ENCODE measurements around the gene OTUD6A. TPM values are rescaled to one million over a fixed set of nuclear protein-coding genes. Genes with fewer than 3 reads are reported as not detected.

Gene OTUD6A
- total RNA-seq (not detected), polyA plus RNA-seq (not detected)
- long read RNA-seq, donor 1 = 0 reads
- long read RNA-seq, donor 2 = 0 reads
- long read RNA-seq, donor 3 = 0 reads
- long read RNA-seq, donor 4 = 0 reads
- long read RNA-seq, donor 5 = 0 reads
- long read RNA-seq, donor 6 = 0 reads
- long read RNA-seq, donor 7, partial matches to known transcripts = 0 of 1 reads
- long read RNA-seq, donor 7, other reads (novel, unspliced or antisense) = 0 of 1 reads
- long read RNA-seq, donor 8 = 0 reads
- long read RNA-seq, donor 9 = 0 reads
- long read RNA-seq, donor 10 = 0 reads

GRCh38 chrX:70062076-70062475 is at the start of gene OTUD6A:
TSS of gene OTUD6A (plus strand) at chrX:70062457. CDS start at chrX:70062525, 68 bp downstream.
- H3K27ac ChIP-seq = no peak within 1 kb of the TSS
- peaks cover 0 to 20% (median 0%) of the 10 kb centered on the region in 3 donors for H3K27me3 ChIP-seq
- no peak for DNase-seq
- TF ChIP-seq CTCF (IDR thresholded peaks at IDR 0.05) (no peak), POLR2AphosphoS5 (IDR thresholded peaks at IDR 0.05) (no peak), EP300 (IDR thresholded peaks at IDR 0.05) (no peak), POLR2A (IDR thresholded peaks at IDR 0.05) (no peak)
- no peaks in the 10 kb centered on the region for H3K36me3 ChIP-seq
- 88 to 96% (median 92%) methylated on average over 11 to 14 of the region's 14 CpGs for WGBS, 5 donors
- intact Hi-C loops (cut with DNase I; ENCODE audit: low total_unique reads) = no loop called here
- H3K9me3 ChIP-seq = no peaks in the 10 kb centered on the region
- no peak within 1 kb of the TSS for H3K4me3 ChIP-seq
- H3K4me1 ChIP-seq = no peaks in the 10 kb centered on the region

- DNase-seq = no peak
- Histone ChIP-seq H3K9me3 (peaks cover 0 to 4% (median 2%) of the 10 kb centered on the region in 4 donors), H3K4me3 (no peak overlapping the region), H3K4me1 (peaks cover 0 to 7% (median 0%) of the 10 kb centered on the region in 4 donors), H3K27me3 (peaks cover 0 to 8% (median 6%) of the 10 kb centered on the region in 3 donors), H3K36me3 (no peaks in the 10 kb centered on the region), H3K27ac (peak overlapping the region in 3 of 5 donors; percentile 49 to 68 (median 52))
- intact Hi-C loops (cut with DNase I; ENCODE audit: low total_unique reads) = no loop called here
- 48 to 83% (median 69%) methylated on average over 4 of the region's 4 CpGs for WGBS, 5 donors
- TF ChIP-seq POLR2A (IDR thresholded peaks at IDR 0.05) (no peak), CTCF (IDR thresholded peaks at IDR 0.05) (no peak), POLR2AphosphoS5 (IDR thresholded peaks at IDR 0.05) (no peak), EP300 (IDR thresholded peaks at IDR 0.05) (no peak)
Measured at GRCh38 chrX:70012756-70013155, 49.5 kb upstream of the OTUD6A start.

GRCh38 chrX:70013466-70014381 is 48.5 kb upstream of the OTUD6A start:
- Histone ChIP-seq H3K9me3 (peaks cover 0 to 12% (median 0%) of the 10 kb centered on the region in 4 donors), H3K27ac (peak overlapping the region; percentile 49 to 68 (median 52)), H3K4me1 (peaks cover 0 to 7% (median 0%) of the 10 kb centered on the region in 4 donors), H3K27me3 (peaks cover 0 to 8% (median 6%) of the 10 kb centered on the region in 3 donors), H3K36me3 (no peaks in the 10 kb centered on the region), H3K4me3 (no peak overlapping the region)
- TF ChIP-seq EP300 (IDR thresholded peaks at IDR 0.05) (no peak), CTCF (IDR thresholded peaks at IDR 0.05) (no peak), POLR2A (IDR thresholded peaks at IDR 0.05) (no peak), POLR2AphosphoS5 (IDR thresholded peaks at IDR 0.05) (no peak)
- WGBS, 5 donors = 22 to 48% (median 41%) methylated on average over 3 to 5 of the region's 5 CpGs
- intact Hi-C loops (cut with DNase I; ENCODE audit: low total_unique reads) = no loop called here
- peak; percentile 60 to 69 for DNase-seq

- 79 to 95% (median 89%) methylated on average over 2 of the region's 2 CpGs for WGBS, 5 donors
- intact Hi-C loops (cut with DNase I; ENCODE audit: low total_unique reads) = no loop called here
- no peak for DNase-seq
Measured at GRCh38 chrX:70016513-70016912, 45.7 kb upstream of the OTUD6A start.

More at GRCh38 chrX:70016513-70016912, 45.7 kb upstream of the OTUD6A start:
- TF ChIP-seq POLR2A (IDR thresholded peaks at IDR 0.05) (no peak), CTCF (IDR thresholded peaks at IDR 0.05) (no peak), POLR2AphosphoS5 (IDR thresholded peaks at IDR 0.05) (no peak), EP300 (IDR thresholded peaks at IDR 0.05) (no peak)
- Histone ChIP-seq H3K27me3 (peaks cover 0 to 8% (median 6%) of the 10 kb centered on the region in 3 donors), H3K27ac (no peak overlapping the region), H3K4me3 (no peak overlapping the region), H3K9me3 (peaks cover 0 to 12% (median 0%) of the 10 kb centered on the region in 4 donors), H3K4me1 (peaks cover 0 to 7% (median 0%) of the 10 kb centered on the region in 4 donors), H3K36me3 (no peaks in the 10 kb centered on the region)

Data from stomach (tissue), 19 donors.